Gastroesophageal sphincter (tissue), 4 donors: ENCODE results near the gene DYNLT4. TPM values are rescaled to one million over a fixed set of nuclear protein-coding genes. Genes with fewer than 3 reads are reported as not detected.
"Not testable (repeated sequence)": the region's sequence is repeated elsewhere in the genome, so short reads cannot be mapped to it uniquely, and the experiment has no call there.

ENCODE experiments used
- ATAC-seq: fragments of 150-250 bp; one replicate; pipeline ENCODE4 v1.9.1; 2016; ENCODE audit warnings: mild to moderate bottlenecking, moderate library complexity
- H3K27ac ChIP-seq, 4 donors: fragments of 200-600 bp; sonication (generic) in 3 of 4; 1 replicate in 3 of 4; 2 replicates in 1 of 4; pipeline ENCODE4 v1.5.1; 2016 to 2019
- H3K27me3 ChIP-seq: fragments of 200-600 bp; sonication (generic); one replicate; pipeline ENCODE4 v1.5.1; 2019
- H3K36me3 ChIP-seq, 2 donors: fragments of 200-600 bp; sonication (generic); one replicate each; pipeline ENCODE4 v1.5.1; 2019; ENCODE audit warnings: control low read depth in 1 of 2
- H3K4me1 ChIP-seq, 3 donors: fragments of 200-600 bp; sonication (generic); 1 replicate in 2 of 3; 2 replicates in 1 of 3; pipeline ENCODE4 v1.5.1; 2016 to 2019; ENCODE audit warnings: control low read depth in 2 of 3
- H3K4me3 ChIP-seq, 2 donors: fragments of 200-600 bp; sonication (generic); one replicate each; pipeline ENCODE4 v1.5.1; 2019; ENCODE audit warnings: mild to moderate bottlenecking in 1 of 2, moderate library complexity in 1 of 2
- H3K9me3 ChIP-seq, 3 donors: fragments of 200-600 bp; sonication (generic); one replicate each; pipeline ENCODE4 v1.5.1; 2017 to 2019; ENCODE audit warnings: control low read depth in 2 of 3
- EP300 ChIP-seq: sonication (generic); formaldehyde crosslinking; IDR thresholded peaks from one replicate; pipeline ENCODE4 v1.6.1; 2017; ENCODE audit warnings: antibody characterized with exemption, mild to moderate bottlenecking
- POLR2A ChIP-seq, 2 donors: fragments of 450-650 bp; IDR thresholded peaks; one replicate each; pipeline ENCODE4 v1.6.1; 2017; ENCODE audit warnings: antibody characterized with exemption in 2 of 2, mild to moderate bottlenecking in 2 of 2, moderate library complexity in 1 of 2
- POLR2AphosphoS5 ChIP-seq: sonication (generic); formaldehyde crosslinking; IDR thresholded peaks from one replicate; pipeline ENCODE4 v1.6.1; 2017; ENCODE audit warnings: antibody characterized with exemption
- WGBS, 2 donors: methylation state at CpG; one replicate each; pipeline ENCODE4 v1.1.5; 2018; ENCODE audit warnings: low coverage in 1 of 2; 5-methylcytosine and 5-hydroxymethylcytosine counted together
- total RNA-seq, 4 donors: library from RNA; depleted of rRNA; stranded (reverse); fragments of >200 nt; gene quantifications; one replicate each; pipeline ENCODE4 v1.1.0, GENCODE V29; 2016
- TF ChIP-seq, protein P1 (sequence below), 4 experiments: fragments of 200-600 bp in 2 of 4; fragments of 450-650 bp in 2 of 4; sonication (generic) in 1 of 4; IDR thresholded peaks; one replicate each; pipeline ENCODE4 v1.5.1; 2017 to 2019; ENCODE audit warnings: antibody characterized with exemption in 4 of 4, mild to moderate bottlenecking in 2 of 4, moderate library complexity in 2 of 4

DYNLT4 gene
- total RNA-seq, 4 donors from 2014 or later, result 1.4 TPM; not detected in 3

DNA sequence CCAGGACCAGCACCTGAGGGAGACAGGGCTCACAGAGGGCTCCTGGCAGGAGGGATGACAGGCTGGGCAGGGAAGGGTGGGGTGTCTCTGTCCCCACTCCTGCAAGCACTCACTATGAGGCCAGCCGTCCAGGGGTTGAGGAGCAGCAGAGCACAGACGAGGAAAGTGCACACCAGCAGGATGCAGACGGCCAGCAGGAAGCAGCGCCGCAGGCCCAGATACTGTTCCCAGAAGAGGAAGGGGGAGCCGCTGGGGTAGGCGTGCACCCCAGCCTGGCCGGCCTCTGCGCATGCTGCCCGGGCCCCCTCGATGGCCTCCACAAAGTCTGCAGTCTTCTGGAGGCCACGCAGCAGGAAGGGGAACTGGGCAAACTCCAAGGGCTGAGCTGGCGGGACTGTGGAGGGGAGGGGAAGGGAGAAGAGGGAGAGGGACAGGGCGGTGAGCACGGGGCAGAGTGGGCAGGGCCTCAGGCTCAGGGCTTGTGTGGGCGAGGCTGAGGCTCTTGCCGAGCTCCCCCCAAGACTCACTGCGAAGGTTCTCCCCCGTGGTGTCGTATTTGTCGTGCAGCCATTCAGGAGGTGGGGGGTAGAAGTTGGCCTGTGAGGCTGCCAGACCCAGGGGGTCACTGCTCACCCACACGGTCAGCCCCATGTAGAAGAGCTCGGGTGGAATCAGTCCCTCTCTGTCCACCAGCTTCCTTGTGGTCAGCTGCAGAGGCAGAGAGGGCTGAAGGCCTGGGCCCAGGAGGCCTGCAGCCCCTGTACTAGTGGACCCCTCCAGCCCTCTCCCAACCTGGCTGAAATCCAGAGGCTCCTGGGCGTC is 19.4 kb upstream of the DYNLT4 start:
- ATAC-seq, result peak; percentile 75

DNA sequence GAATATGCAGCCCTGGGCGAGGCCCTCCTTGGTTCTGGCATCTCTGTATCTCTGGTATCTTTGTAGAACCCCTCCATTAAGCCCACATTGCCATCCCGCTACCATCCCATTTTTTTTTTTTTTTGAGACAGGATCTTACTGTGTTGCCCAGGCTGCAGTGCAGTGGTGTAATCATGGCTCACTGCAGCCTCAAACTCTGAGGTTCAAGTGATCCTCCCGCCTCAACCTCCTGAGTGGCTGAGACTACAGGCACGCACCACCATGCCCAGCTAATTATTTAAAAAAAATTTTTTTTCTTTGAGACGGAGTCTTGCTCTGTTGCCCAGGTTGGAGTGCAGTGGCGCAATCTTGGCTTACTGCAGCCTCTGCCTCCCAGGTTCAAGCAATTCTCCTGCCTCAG is 17.2 kb upstream of the DYNLT4 start:
- H3K27me3 ChIP-seq, H3K9me3 ChIP-seq, ATAC-seq, H3K27ac ChIP-seq, H3K4me3 ChIP-seq: not testable (repeated sequence)
- WGBS, 2 donors, result 92 to 94% methylated on average over 5 of the region's 6 CpGs
- peaks cover 0 to 28% of the 10 kb centered on the region in 2 donors for H3K36me3 ChIP-seq
- H3K4me1 ChIP-seq, result peaks cover 0 to 20% (median 9%) of the 10 kb centered on the region in 3 donors

More for the DNA sequence above, 19.4 kb upstream of the DYNLT4 start:
- H3K9me3 ChIP-seq, result no peaks in the 10 kb centered on the region
- H3K27me3 ChIP-seq, result no peaks in the 10 kb centered on the region
- H3K4me1 ChIP-seq, result peaks cover 0 to 5% (median 0%) of the 10 kb centered on the region in 3 donors
- 45 to 79% methylated on average over 4 to 6 of the region's 24 CpGs for WGBS, 2 donors
- peak overlapping the region in 3 of 4 donors; percentile 17 to 46 (median 18) for H3K27ac ChIP-seq
- no peak overlapping the region for H3K4me3 ChIP-seq
- TF ChIP-seq, protein P1, sequence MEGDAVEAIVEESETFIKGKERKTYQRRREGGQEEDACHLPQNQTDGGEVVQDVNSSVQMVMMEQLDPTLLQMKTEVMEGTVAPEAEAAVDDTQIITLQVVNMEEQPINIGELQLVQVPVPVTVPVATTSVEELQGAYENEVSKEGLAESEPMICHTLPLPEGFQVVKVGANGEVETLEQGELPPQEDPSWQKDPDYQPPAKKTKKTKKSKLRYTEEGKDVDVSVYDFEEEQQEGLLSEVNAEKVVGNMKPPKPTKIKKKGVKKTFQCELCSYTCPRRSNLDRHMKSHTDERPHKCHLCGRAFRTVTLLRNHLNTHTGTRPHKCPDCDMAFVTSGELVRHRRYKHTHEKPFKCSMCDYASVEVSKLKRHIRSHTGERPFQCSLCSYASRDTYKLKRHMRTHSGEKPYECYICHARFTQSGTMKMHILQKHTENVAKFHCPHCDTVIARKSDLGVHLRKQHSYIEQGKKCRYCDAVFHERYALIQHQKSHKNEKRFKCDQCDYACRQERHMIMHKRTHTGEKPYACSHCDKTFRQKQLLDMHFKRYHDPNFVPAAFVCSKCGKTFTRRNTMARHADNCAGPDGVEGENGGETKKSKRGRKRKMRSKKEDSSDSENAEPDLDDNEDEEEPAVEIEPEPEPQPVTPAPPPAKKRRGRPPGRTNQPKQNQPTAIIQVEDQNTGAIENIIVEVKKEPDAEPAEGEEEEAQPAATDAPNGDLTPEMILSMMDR (IDR thresholded peaks at IDR 0.05), result no peak
- TF ChIP-seq POLR2A (IDR thresholded peaks at IDR 0.05), result no peak
- TF ChIP-seq POLR2AphosphoS5, result no peak
- TF ChIP-seq EP300, result no peak
- peaks cover 0 to 28% of the 10 kb centered on the region in 2 donors for H3K36me3 ChIP-seq

DNA sequence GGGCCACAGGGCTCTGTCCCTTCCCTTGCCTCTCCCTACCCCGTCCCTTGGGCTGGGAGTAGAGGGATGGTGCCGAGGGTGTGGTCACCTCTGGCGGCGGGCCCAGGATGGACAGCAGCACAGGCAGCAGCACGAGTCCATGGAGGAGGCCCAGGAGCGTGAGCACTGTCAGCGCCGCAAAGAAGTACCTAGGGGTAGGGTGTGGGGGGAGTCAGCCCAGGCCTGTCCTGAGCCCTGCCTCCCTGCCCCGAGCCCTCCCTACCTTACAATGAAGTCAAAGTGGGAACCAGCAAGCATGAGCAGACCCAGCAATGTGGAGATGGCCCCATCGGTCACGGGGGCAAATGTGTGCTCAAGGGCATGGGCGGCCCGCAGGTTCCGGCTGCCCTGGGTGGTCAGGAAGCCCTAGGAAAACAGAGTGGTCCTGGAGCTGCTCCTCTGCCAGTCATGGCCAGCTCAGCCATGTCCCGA is 15.9 kb upstream of the DYNLT4 start:
- no peak for ATAC-seq
- Histone ChIP-seq H3K9me3 (no peaks in the 10 kb centered on the region), H3K27ac (peak overlapping the region in 1 of 4 donors; percentile 18), H3K36me3 (peaks cover 0 to 23% of the 10 kb centered on the region in 2 donors), H3K4me1 (peaks cover 0 to 32% (median 14%) of the 10 kb centered on the region in 3 donors), H3K27me3 (no peaks in the 10 kb centered on the region), H3K4me3 (no peak overlapping the region)
- TF ChIP-seq EP300, result no peak
- TF ChIP-seq POLR2A (IDR thresholded peaks at IDR 0.05), result no peak
- no peak for TF ChIP-seq POLR2AphosphoS5
- no CpG with 5 or more reads among the region's 15 CpGs for WGBS, 2 donors

DNA sequence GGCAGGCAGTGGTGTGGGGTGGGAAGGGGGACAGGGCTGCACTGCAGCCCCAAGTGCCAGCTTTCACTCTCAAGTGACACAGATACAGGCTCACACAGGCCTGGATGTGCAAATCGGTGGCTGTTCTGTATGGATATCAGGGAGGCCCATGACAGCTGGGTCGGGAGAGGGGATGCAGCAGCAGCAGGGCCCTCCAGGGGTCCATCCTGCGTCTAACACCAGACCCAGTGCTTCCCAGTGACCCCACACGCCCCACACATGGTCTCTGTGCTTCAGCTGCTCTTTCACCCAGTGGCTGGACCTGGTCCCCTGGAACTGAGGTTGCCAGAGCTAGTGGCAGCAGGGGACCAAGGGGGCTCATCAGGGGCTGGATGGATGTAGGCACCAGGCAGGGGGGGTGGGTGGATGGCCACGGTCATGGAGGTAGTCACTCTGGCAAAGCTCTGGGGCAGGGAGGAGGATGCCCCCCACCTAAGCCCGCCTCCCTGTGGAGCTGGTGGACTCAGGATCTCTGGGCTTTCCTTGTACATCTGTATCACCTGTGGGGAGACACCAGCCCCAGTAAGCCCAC is 15.1 kb upstream of the DYNLT4 start:
- no peak overlapping the region for H3K4me3 ChIP-seq
- peaks cover 0 to 16% of the 10 kb centered on the region in 2 donors for H3K36me3 ChIP-seq
- TF ChIP-seq POLR2AphosphoS5, result no peak
- TF ChIP-seq POLR2A (IDR thresholded peaks at IDR 0.05), result no peak
- TF ChIP-seq, protein P1 (IDR thresholded peaks at IDR 0.05), result no peak
- TF ChIP-seq EP300, result no peak
- no peak overlapping the region for H3K27ac ChIP-seq
- peaks cover 0 to 32% (median 14%) of the 10 kb centered on the region in 3 donors for H3K4me1 ChIP-seq
- no peaks in the 10 kb centered on the region for H3K9me3 ChIP-seq
- no peak for ATAC-seq
- 80 to 86% methylated on average over 2 of the region's 6 CpGs for WGBS, 2 donors
- no peaks in the 10 kb centered on the region for H3K27me3 ChIP-seq

DNA sequence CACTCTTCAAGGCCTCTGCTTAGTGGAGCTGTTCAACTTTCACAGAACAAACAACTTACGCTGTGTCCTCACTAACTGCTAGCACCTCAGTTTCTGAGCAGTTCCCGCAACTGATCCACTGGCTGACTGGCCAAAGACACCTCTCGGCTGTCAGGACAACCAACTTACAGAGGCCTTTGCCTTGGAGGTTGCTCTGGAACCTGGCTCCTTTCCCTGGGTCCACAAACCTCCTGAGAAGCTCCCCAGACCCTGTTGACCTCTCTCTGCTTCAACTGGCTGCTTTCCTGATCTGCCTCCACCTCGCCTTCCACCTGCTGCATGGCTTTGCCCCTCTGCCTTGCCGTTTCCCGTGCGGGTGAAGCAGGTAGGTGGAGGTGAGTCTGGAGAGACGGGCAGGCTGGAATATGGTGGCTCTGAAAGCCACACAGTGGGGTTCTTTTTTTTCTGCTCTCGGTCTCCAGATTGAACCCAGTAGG is 14.1 kb upstream of the DYNLT4 start:
- TF ChIP-seq POLR2A (IDR thresholded peaks at IDR 0.05) (no peak), EP300 (no peak), POLR2AphosphoS5 (no peak)
- TF ChIP-seq, protein P1 (IDR thresholded peaks at IDR 0.05), result no peak
- Histone ChIP-seq H3K4me1 (peaks cover 0 to 27% (median 14%) of the 10 kb centered on the region in 3 donors), H3K27me3 (no peaks in the 10 kb centered on the region), H3K9me3 (no peaks in the 10 kb centered on the region), H3K4me3 (no peak overlapping the region), H3K27ac (peak overlapping the region in 2 of 4 donors; percentile 84 to 94), H3K36me3 (peaks cover 0 to 7% of the 10 kb centered on the region in 2 donors)
- ATAC-seq, result no peak
- WGBS, 2 donors, result 97% methylated on average over 5 of the region's 9 CpGs; no CpG with 5 or more reads in 1 of the 2 donors
